ENCODE data around the gene CPS1.

GRCh38 chr2:210544007-210544590 is 12.3 kb upstream of the CPS1 start:
- TF ChIP-seq CTCF (IDR thresholded peaks at IDR 0.05) = no peak
- no peak for TF ChIP-seq POLR2A (IDR thresholded peaks at IDR 0.05)

Data from uterus (tissue), 2 donors.